GM10266 (cell line): ENCODE measurements around the gene MT1F.
A peak's percentile ranks its signal among the peaks of the same experiment; 100 is the strongest.
"Not testable (repeated sequence)": the region's sequence is repeated elsewhere in the genome, so short reads cannot be mapped to it uniquely, and the experiment has no call there.

Source experiments
- DNase-seq: peaks from one replicate; pipeline ENCODE4 v3.0.0; 2012; ENCODE audit errors: extremely low spot score
- TF ChIP-seq, protein P1 (sequence below): IDR thresholded peaks from 2 replicates; pipeline ENCODE4 v1.5.1; 2012; ENCODE audit warnings: mild to moderate bottlenecking, low read depth; ENCODE audit not compliant: control insufficient read depth, insufficient read depth; ENCODE audit errors: missing control alignments

Gene MT1F

DNA sequence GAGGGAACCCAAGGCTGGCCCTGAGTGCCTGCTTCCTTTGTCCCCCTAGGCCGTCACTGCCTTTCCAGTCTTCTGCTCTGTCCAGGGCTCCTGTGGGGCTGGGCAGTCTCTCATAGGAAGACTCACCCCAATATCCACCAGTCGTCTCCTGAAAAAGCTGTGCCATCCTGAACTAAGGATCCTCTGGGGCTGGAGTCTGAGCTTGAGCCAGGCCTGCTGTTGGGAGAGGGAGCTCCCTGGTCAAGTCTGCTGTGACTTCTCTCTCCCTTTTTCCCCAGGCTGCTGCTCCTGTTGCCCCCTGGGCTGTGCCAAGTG lies 12.8 kb downstream of the MT1F start:
- DNase-seq: no peak
- TF ChIP-seq, protein P1, sequence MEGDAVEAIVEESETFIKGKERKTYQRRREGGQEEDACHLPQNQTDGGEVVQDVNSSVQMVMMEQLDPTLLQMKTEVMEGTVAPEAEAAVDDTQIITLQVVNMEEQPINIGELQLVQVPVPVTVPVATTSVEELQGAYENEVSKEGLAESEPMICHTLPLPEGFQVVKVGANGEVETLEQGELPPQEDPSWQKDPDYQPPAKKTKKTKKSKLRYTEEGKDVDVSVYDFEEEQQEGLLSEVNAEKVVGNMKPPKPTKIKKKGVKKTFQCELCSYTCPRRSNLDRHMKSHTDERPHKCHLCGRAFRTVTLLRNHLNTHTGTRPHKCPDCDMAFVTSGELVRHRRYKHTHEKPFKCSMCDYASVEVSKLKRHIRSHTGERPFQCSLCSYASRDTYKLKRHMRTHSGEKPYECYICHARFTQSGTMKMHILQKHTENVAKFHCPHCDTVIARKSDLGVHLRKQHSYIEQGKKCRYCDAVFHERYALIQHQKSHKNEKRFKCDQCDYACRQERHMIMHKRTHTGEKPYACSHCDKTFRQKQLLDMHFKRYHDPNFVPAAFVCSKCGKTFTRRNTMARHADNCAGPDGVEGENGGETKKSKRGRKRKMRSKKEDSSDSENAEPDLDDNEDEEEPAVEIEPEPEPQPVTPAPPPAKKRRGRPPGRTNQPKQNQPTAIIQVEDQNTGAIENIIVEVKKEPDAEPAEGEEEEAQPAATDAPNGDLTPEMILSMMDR: no peak

DNA sequence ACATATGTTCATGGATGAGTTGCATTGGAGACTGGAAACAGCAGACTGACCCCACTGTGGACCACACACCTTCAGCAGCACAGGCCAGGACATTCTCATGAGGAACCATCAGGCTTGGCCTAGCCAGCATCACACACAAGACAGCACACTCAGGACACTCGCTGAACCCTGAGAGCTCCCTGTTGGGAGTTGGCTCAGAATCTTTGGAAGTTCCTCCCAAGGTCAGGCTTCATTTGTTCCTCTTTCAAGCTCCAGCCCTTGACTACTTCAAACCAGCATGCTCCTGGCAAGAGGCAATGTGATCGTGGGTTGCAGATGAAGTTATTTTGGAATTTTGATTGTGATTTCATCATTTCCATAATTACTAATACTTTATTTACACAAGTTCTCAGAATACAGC lies 13.9 kb downstream of the MT1F start:
- not testable (repeated sequence) for DNase-seq

DNA sequence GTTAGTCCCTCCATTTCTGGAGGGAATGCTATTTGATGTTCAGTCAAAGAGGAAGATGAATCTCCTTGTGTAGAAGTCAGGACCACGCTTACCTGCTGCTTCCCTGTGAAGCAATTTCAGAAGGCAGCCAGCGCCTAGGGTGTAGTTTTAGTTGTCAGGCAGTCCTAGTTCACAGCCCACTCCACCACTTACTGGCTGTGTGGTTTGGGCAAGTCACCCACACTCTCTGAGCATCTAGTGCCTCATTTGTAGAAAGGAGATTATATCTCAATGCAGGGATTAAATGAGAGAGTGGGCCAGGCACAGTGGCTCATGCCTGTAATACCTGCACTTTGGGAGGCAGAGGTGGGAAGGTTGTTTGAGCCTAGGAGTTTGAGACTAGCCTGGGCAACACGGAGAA lies 14.4 kb downstream of the MT1F start:
- DNase-seq: not testable (repeated sequence)

DNA sequence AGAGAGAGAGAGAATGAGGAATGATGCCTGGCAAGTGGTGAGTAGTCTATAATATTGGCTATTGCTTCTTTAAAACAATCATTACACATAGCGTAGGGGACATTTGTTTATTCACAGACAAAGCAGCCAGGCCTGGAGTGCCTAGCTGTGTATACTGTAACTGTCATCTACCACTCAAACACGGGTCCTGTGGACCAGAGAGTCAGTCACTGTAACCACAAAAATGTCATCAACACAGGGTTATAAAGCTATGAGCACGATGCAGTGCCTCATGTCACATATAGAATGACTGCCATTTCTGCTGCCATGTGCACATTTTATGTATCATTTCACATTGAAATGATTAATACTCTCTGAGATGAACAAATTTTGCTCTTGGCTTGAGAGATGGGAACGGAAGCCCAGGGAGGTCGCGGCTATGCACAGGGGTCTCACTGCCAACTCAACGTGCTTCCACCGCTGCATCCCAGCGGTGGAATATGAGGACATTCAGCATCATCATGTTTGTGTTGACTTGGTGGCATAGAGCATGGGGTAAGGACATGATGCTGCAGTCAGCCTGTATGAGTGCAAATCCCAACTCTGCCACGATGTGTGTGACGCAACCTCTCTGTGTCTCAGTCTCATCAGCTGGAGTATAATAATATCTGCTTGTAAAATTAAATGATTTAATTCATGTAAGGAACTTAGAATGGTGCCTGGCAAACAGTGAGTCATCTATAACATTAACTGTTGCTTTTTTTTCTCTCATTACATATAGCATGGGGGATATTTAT lies 15.2 kb downstream of the MT1F start:
- TF ChIP-seq, protein P1: no peak
- no peak for DNase-seq

DNA sequence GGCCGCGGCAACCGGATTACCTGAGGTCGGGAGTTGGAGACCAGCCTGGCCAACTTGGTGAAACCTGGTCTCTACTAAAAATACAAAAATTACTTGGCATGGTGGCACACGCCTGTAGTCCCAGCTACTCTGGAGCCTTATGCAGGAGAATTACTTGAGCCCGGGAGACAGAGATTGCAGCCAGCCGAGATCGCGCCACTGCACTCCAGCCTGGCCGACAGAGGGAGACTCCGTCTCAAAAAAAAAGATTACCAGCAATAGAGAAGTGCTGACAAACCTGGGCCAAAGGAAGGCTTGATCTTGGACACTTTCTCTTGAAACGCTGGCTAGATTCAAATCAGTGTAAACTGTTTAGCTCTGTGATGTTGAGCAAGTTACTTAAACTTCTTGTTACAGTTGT lies 16.2 kb downstream of the MT1F start:
- DNase-seq: no peak
- TF ChIP-seq, protein P1: peak; percentile 50

DNA sequence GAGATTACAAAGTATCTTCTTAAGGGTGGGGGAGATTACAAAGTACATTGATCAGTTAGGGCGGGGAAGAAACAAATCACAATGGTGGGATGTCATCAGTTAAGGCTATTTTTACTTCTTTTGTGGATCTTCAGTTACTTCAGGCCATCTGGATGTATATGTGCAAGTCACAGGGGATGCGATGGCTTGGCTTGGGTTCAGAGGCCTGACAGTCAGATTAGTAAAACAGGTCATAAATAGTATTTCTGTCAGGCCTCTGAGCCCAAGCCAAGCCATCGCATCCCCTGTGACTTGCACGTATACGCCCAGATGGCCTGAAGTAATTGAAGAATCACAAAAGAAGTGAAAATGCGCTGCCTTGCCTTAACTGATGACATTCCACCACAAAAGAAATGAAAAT lies 16.8 kb downstream of the MT1F start:
- not testable (repeated sequence) for DNase-seq

DNA sequence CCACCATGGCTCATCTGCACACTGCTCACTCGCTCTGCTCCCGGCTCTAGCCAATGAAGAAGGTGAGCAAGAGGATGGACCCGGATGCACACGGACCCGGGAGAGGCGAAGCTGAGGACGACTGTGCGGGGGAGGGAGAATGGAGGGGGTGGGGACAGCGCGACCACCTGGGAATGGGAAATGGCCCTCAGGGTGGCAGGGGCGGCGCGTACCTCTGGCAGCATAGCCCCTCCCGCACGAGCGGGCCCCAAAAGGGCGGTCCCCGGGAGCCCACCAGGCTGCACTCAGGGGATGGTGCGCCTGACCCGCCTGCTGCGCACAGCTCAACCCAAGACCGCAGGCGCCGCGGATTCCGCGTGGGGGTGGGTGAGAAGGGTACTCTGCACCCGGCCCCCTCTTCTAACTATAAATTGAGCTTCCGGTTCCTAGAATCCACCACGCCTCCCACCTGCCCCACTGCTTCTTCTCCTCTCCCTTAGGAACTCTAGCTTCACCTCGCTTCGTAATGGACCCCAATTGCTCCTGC lies 18.0 kb downstream of the MT1F start:
- TF ChIP-seq, protein P1: no peak
- no peak for DNase-seq

DNA sequence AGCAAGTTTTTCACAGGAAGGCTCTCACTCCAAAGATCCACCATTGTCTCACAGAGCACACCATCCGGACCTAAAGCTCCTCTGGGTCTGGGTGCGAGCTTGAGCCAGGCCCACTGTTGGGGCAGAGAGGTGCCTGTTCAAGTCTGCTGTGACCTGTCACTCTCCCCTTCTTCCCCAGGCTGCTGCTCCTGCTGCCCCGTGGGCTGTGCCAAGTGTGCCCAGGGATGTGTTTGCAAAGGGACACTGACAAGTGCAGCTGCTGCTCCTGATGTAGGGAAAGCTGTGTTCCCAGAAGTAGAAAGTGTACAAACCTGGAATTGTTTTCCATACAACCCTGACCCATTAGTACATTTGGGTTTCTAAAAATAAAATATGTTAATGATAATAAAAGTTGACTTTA lies 19.7 kb downstream of the MT1F start:
- TF ChIP-seq, protein P1: no peak
- DNase-seq: no peak

DNA sequence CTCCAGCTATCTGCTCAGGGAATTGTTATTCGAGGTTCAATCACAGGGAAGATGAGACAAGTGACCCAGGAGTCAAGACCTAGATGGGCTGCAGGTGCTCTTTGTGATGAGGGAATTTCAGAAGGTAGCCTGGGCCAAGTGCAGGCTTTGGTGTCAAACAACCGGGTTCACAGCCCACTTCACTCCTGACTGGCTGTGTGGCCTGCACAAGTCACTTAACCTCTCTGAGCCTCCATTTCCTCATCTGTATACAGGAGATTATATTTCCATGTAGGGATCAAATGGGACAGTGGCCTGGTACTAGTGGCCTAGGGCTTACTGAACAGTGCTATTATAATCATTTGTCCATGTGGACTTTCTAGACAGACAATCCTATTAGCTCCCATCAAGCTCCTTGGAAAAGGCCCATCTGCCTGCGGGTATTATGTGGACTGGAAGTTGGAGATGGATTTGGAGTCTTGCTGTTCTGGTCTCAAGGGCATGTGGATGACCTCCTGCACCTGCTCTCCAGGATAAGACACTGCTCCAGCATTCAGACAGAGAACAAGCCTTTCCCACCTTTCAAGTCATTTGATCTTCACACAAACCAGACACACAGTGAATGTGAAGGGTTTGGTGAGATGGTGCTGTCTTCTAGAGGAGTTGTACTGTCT lies 21.4 kb downstream of the MT1F start:
- DNase-seq: no peak
- TF ChIP-seq, protein P1: no peak
